Hepatocyte (in vitro differentiated cells): Measurements from ENCODE around the gene EDA. TPM values are rescaled to one million over a fixed set of nuclear protein-coding genes. Genes with fewer than 3 reads are reported as not detected.

Source experiments
- DNase-seq: peaks from one replicate; pipeline ENCODE4 v3.0.0-alpha.2; 2016; ENCODE audit warnings: low spot score
- H2AFZ ChIP-seq: fragments of 200-600 bp; sonication (generic); 2 replicates; pipeline ENCODE4 v1.6.0; 2016; ENCODE audit warnings: antibody characterized with exemption, mild to moderate bottlenecking
- H3K27ac ChIP-seq: fragments of 200-600 bp; sonication (generic); 2 replicates; pipeline ENCODE4 v1.5.1; 2016; ENCODE audit warnings: mild to moderate bottlenecking
- H3K27me3 ChIP-seq: fragments of 200-600 bp; sonication (generic); 2 replicates; pipeline ENCODE4 v1.6.1; 2016
- H3K36me3 ChIP-seq: fragments of 200-600 bp; sonication (generic); replicated peaks from 2 replicates; pipeline ENCODE4 v1.5.1; 2016; ENCODE audit warnings: low read depth; ENCODE audit not compliant: insufficient read depth
- H3K4me1 ChIP-seq: fragments of 200-600 bp; sonication (generic); 2 replicates; pipeline ENCODE4 v1.5.1; 2016; ENCODE audit warnings: mild to moderate bottlenecking, moderate library complexity; ENCODE audit not compliant: insufficient read depth
- H3K4me2 ChIP-seq: fragments of 200-600 bp; sonication (generic); 2 replicates; pipeline ENCODE4 v1.6.0; 2016
- H3K4me3 ChIP-seq: fragments of 200-600 bp; sonication (generic); 2 replicates; pipeline ENCODE4 v1.5.1; 2016; ENCODE audit warnings: mild to moderate bottlenecking
- H3K79me2 ChIP-seq: fragments of 200-600 bp; sonication (generic); 2 replicates; pipeline ENCODE4 v1.6.0; 2017; ENCODE audit warnings: mild to moderate bottlenecking
- H3K9me2 ChIP-seq: fragments of 200-600 bp; sonication (generic); replicated peaks from 2 replicates; pipeline ENCODE4 v1.6.0; 2017; ENCODE audit warnings: mild to moderate bottlenecking; ENCODE audit not compliant: insufficient read depth
- H3K9me3 ChIP-seq: fragments of 200-600 bp; sonication (generic); 2 replicates; pipeline ENCODE4 v1.5.1; 2016; ENCODE audit warnings: low read depth, mild to moderate bottlenecking
- H4K20me1 ChIP-seq: fragments of 200-600 bp; sonication (generic); 2 replicates; pipeline ENCODE4 v1.6.0; 2016; ENCODE audit warnings: mild to moderate bottlenecking; ENCODE audit not compliant: insufficient read depth, poor library complexity, severe bottlenecking
- CTCF ChIP-seq: fragments of 200-600 bp; sonication (generic); IDR thresholded peaks from 2 replicates; pipeline ENCODE4 v1.5.1; 2016; ENCODE audit warnings: antibody characterized with exemption, mild to moderate bottlenecking; ENCODE audit not compliant: poor library complexity
- EZH2 ChIP-seq: fragments of 200-600 bp; sonication (generic); IDR thresholded peaks from 2 replicates; pipeline ENCODE4 v1.6.1; 2016; ENCODE audit warnings: antibody characterized with exemption, mild to moderate bottlenecking, borderline replicate concordance
- EZH2phosphoT487 ChIP-seq: fragments of 200-600 bp; sonication (generic); IDR thresholded peaks from one replicate; pipeline ENCODE4 v1.6.1; 2018; ENCODE audit warnings: antibody characterized with exemption, mild to moderate bottlenecking, low read depth, moderate library complexity; ENCODE audit not compliant: unreplicated experiment, severe bottlenecking
- WGBS: methylation state at CpG from one replicate; pipeline ENCODE4 v1.1.6; 2016; ENCODE audit warnings: low lambda C conversion rate; ENCODE audit errors: missing lambda C conversion rate; 5-methylcytosine and 5-hydroxymethylcytosine counted together
- polyA plus RNA-seq: library from polyadenylated mRNA; unstranded; fragments of >200 nt; fragmentation: Nextera tagmentation; extraction: Ambion mirVana; gene quantifications from 2 replicates; pipeline ENCODE4 v1.2.1, GENCODE V29; 2016
- total RNA-seq: library from RNA; depleted of rRNA; stranded (reverse); fragments of >200 nt; gene quantifications from 2 replicates; pipeline ENCODE4 v1.2.3, GENCODE V29; 2014

Gene EDA
- total and polyA plus RNA-seq, 2 experiments from 2014 or later = 4.7 to 19.1 TPM

- peak overlapping the region; percentile 85 for H3K4me2 ChIP-seq
- WGBS = 46% methylated on average over 53 of the region's 53 CpGs
- H3K4me1 ChIP-seq = no peaks in the 10 kb centered on the region
- no peaks in the 10 kb centered on the region for H3K9me2 ChIP-seq
- no peaks in the 10 kb centered on the region for H3K27me3 ChIP-seq
- peaks cover 17% of the 10 kb centered on the region for H3K79me2 ChIP-seq
- peak; percentile 42 for DNase-seq
- peak overlapping the region; percentile 73 for H3K27ac ChIP-seq
- H3K4me3 ChIP-seq = peak overlapping the region; percentile 63
- H3K36me3 ChIP-seq = no peaks in the 10 kb centered on the region
- TF ChIP-seq CTCF (no peak), EZH2phosphoT487 (no peak), EZH2 (no peak)
- peak overlapping the region; percentile 44 for H2AFZ ChIP-seq
- no peaks in the 10 kb centered on the region for H4K20me1 ChIP-seq
- no peaks in the 10 kb centered on the region for H3K9me3 ChIP-seq
Measured at GRCh38 chrX:69616457-69617203, 717 bp downstream of the EDA start.

DNA sequence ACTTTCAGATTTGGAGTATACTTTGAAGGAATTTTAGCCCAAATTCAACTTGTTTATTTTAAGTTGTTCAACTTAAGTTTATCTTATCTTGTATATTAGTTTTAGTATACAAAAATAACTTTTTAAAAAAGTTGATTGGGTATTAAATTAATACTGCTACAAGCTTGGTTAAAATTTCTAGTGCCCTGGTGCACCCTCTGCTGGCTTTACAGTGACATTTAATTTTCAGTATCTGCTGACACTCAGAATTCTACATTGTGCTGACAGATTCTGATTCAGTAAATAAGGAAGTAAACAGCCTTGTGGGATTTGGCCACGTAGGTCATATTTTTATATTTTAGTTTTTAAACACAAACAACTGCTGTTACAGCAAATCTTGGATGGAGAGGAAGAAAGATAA, 2.9 kb downstream of the EDA start:
- peak; percentile 35 for DNase-seq
- Histone ChIP-seq H3K36me3 (no peaks in the 10 kb centered on the region), H3K9me3 (no peaks in the 10 kb centered on the region), H3K4me2 (peak overlapping the region; percentile 85), H3K27me3 (no peaks in the 10 kb centered on the region), H2AFZ (no peak overlapping the region), H3K79me2 (peaks cover 17% of the 10 kb centered on the region), H4K20me1 (no peaks in the 10 kb centered on the region), H3K9me2 (no peaks in the 10 kb centered on the region), H3K4me1 (no peaks in the 10 kb centered on the region), H3K4me3 (no peak overlapping the region), H3K27ac (no peak overlapping the region)
- peak; percentile 52 for TF ChIP-seq CTCF
- no peak for TF ChIP-seq EZH2phosphoT487
- WGBS = 13% methylated on average over 1 of the region's 1 CpG

DNA sequence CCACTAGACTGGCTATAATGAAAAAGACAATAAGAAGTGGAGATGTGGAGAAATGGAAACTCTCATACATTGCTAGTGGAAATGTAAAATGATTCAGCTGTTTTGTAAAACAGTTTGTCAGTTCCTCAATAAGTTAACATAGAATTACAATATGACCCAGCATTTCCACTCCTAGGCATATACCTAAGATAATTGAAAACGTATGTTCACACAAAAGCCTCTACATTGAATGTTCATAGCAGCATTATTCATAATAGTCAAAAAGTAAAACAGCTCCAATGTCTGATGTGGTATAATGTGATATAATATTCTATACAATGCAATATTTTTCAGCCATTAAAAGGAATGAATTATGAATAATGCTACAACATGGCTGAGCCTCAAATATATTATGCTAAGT, 10.2 kb downstream of the EDA start:
- TF ChIP-seq CTCF = no peak
- no peak for TF ChIP-seq EZH2phosphoT487
- TF ChIP-seq EZH2 = no peak

DNA sequence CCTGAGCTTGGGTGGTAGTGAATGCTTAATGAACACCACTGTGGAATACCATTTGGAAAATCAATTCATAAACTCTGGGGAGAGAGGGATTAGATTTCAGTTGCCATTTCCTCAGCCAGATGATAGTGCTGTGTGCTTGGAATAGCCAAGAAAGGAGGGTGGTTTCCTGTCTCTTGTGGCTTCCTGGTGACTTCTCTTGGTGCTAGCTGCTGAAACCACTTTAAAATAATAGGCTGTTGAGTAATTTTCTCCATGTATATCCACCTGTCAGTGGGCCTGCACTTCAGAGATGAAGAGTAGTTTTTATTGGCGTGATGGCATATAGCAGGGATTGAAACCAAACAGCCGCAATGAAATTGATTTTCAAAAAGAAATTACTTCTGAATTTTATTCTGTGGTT, 11.8 kb downstream of the EDA start:
- TF ChIP-seq CTCF (no peak), EZH2 (no peak), EZH2phosphoT487 (no peak)
- no peak overlapping the region for H3K4me3 ChIP-seq
- no peaks in the 10 kb centered on the region for H3K9me3 ChIP-seq
- no peaks in the 10 kb centered on the region for H3K9me2 ChIP-seq
- H3K4me2 ChIP-seq = no peak overlapping the region
- peaks cover 4% of the 10 kb centered on the region for H3K79me2 ChIP-seq
- H3K36me3 ChIP-seq = no peaks in the 10 kb centered on the region
- WGBS = 76% methylated on average over 2 of the region's 2 CpGs
- no peaks in the 10 kb centered on the region for H3K4me1 ChIP-seq
- H3K27ac ChIP-seq = no peak overlapping the region
- H2AFZ ChIP-seq = no peak overlapping the region
- no peak for DNase-seq
- H4K20me1 ChIP-seq = no peaks in the 10 kb centered on the region
- H3K27me3 ChIP-seq = no peaks in the 10 kb centered on the region

More for the DNA sequence above, 10.2 kb downstream of the EDA start:
- DNase-seq = no peak
- H4K20me1 ChIP-seq = no peaks in the 10 kb centered on the region
- H3K4me3 ChIP-seq = no peak overlapping the region
- H3K36me3 ChIP-seq = no peaks in the 10 kb centered on the region
- WGBS = 48% methylated on average over 1 of the region's 1 CpG
- no peak overlapping the region for H3K4me2 ChIP-seq
- H3K27me3 ChIP-seq = no peaks in the 10 kb centered on the region
- H3K27ac ChIP-seq = no peak overlapping the region
- no peaks in the 10 kb centered on the region for H3K4me1 ChIP-seq
- peaks cover 4% of the 10 kb centered on the region for H3K79me2 ChIP-seq
- H3K9me3 ChIP-seq = no peaks in the 10 kb centered on the region
- H2AFZ ChIP-seq = no peak overlapping the region
- H3K9me2 ChIP-seq = no peaks in the 10 kb centered on the region
